Fibroblast of lung (primary cell): ENCODE data around the gene INPP5A.

Source experiments
- EZH2 ChIP-seq: IDR thresholded peaks from 2 replicates; pipeline ENCODE4 v1.5.1; 2012; ENCODE audit warnings: low read length, control low read depth, mild to moderate bottlenecking; ENCODE audit errors: missing control alignments
- TF ChIP-seq, protein P1 (sequence below), 2 donors: IDR thresholded peaks in 1 of 2; conservative IDR thresholded peaks in 1 of 2; 1 replicate in 1 of 2; 2 replicates in 1 of 2; pipeline ENCODE4 v1.5.1; 2011 to 2012; ENCODE audit warnings: low read length in 2 of 2, control low read depth in 1 of 2, inconsistent platforms in 1 of 2, low read depth in 1 of 2, mild to moderate bottlenecking in 1 of 2

GRCh38 chr10:132724446-132724845 lies 186.9 kb downstream of the INPP5A start:
- TF ChIP-seq, protein P1, sequence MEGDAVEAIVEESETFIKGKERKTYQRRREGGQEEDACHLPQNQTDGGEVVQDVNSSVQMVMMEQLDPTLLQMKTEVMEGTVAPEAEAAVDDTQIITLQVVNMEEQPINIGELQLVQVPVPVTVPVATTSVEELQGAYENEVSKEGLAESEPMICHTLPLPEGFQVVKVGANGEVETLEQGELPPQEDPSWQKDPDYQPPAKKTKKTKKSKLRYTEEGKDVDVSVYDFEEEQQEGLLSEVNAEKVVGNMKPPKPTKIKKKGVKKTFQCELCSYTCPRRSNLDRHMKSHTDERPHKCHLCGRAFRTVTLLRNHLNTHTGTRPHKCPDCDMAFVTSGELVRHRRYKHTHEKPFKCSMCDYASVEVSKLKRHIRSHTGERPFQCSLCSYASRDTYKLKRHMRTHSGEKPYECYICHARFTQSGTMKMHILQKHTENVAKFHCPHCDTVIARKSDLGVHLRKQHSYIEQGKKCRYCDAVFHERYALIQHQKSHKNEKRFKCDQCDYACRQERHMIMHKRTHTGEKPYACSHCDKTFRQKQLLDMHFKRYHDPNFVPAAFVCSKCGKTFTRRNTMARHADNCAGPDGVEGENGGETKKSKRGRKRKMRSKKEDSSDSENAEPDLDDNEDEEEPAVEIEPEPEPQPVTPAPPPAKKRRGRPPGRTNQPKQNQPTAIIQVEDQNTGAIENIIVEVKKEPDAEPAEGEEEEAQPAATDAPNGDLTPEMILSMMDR (conservative IDR thresholded peaks at IDR 0.05 in 1 of 2, IDR thresholded peaks at IDR 0.05 in 1 of 2; ENCODE audit: low read depth in 1 of 2, low read length in 2 of 2), result no peak
- TF ChIP-seq EZH2, result no peak
